Measurements from ENCODE around the gene VAV3. TPM values are rescaled to one million over a fixed set of nuclear protein-coding genes. Genes with fewer than 3 reads are reported as not detected.

The VAV3 gene
- total and polyA plus RNA-seq, 2 of the 8 experiments (the other 6 are each of a cell fraction or from before 2014, with no cell fraction given), result 2.9 to 7.9 TPM

GRCh38 chr1:107609808-107610207 is 355.2 kb downstream of the VAV3 start:
- ChIA-PET CTCF (ENCODE audit: partially characterized antibody) (interaction anchor here (0.5 to 1.0 kb wide), 3 partner anchors 139 to 174 kb away, joined by 3 read pairs; no protein-coding TSS in a partner anchor), POLR2A (ENCODE audit: partially characterized antibody) (interaction anchor here (0.7 kb wide), 1 partner anchor 131 kb away, joined by 3 read pairs; no protein-coding TSS in a partner anchor)
- H3K79me2 ChIP-seq (ENCODE audit: control insufficient read depth in 1 of 2, insufficient read depth in 2 of 2, low read length in 2 of 2), result no peaks in the 10 kb centered on the region

More at GRCh38 chr1:107609808-107610207, 355.2 kb downstream of the VAV3 start:
- no peak overlapping the region for H2BK20ac ChIP-seq (ENCODE audit: low read length)
- FAIRE-seq, result no peak
- no peaks in the 10 kb centered on the region for H3K23me2 ChIP-seq (ENCODE audit: low read depth, low read length)
- H3K27ac ChIP-seq (ENCODE audit: low read depth, low read length), result no peak overlapping the region
- no peaks in the 10 kb centered on the region for H3K79me1 ChIP-seq (ENCODE audit: low read depth, low read length)
- no peak overlapping the region for H2BK120ac ChIP-seq (replicated peaks; ENCODE audit: low read depth, low read length)
- DNase-seq (ENCODE audit: low read depth in 1 of 2, low spot score in 2 of 2), result no peak
- no peak overlapping the region for H2BK5ac ChIP-seq (ENCODE audit: low read depth, low read length)
- H2AFZ ChIP-seq (ENCODE audit: low read length), result no peak overlapping the region
- H2AK5ac ChIP-seq (ENCODE audit: low read depth, low read length), result no peak overlapping the region
- no peak for TF ChIP-seq KDM1A (IDR thresholded peaks at IDR 0.05; ENCODE audit: borderline replicate concordance, low read length)
- no peak overlapping the region for H3K18ac ChIP-seq (ENCODE audit: extremely low read depth, low read length)
- 100% methylated on average over 1 of the region's 1 CpG; no CpG with 5 or more reads in 1 of the 2 experiments for WGBS, 2 experiments (ENCODE audit: extremely low coverage in 1 of 2, insufficient coverage in 1 of 2, insufficient read length in 1 of 2, insufficient replicate concordance in 2 of 2, low coverage in 1 of 2, low lambda C conversion rate in 2 of 2, missing lambda C conversion rate in 1 of 2)
- H4K91ac ChIP-seq (replicated peaks; ENCODE audit: insufficient read length, low read length), result no peak overlapping the region
- no peaks in the 10 kb centered on the region for H4K20me1 ChIP-seq (replicated peaks in 1 of 2; ENCODE audit: control insufficient read depth in 1 of 2, insufficient read depth in 2 of 2, low read length in 2 of 2)
- no peak overlapping the region for H3K14ac ChIP-seq (ENCODE audit: insufficient read length)
- H3K4me1 ChIP-seq (replicated peaks in 1 of 4; ENCODE audit: control insufficient read depth in 3 of 4, insufficient read depth in 4 of 4, low read length in 3 of 4), result no peaks in the 10 kb centered on the region
- no peaks in the 10 kb centered on the region for H3K36me3 ChIP-seq (ENCODE audit: control insufficient read depth in 2 of 4, insufficient read depth in 4 of 4, low read length in 3 of 4)
- no peak overlapping the region for H2BK15ac ChIP-seq (ENCODE audit: low read length)
- no peak overlapping the region for H3K56ac ChIP-seq (replicated peaks; ENCODE audit: insufficient read length, low read depth, low read length)
- H2BK12ac ChIP-seq (ENCODE audit: low read depth, low read length), result no peak overlapping the region
- no peak overlapping the region for H3K23ac ChIP-seq (ENCODE audit: insufficient read length)
- H4K8ac ChIP-seq (ENCODE audit: extremely low read depth, insufficient read depth, low read length), result no peak overlapping the region
- H4K5ac ChIP-seq (ENCODE audit: insufficient read length, low read depth, low read length), result no peak overlapping the region
- no peak overlapping the region for H3K4ac ChIP-seq (replicated peaks; ENCODE audit: insufficient read length, low read depth, low read length)
- no peak overlapping the region for H3K9ac ChIP-seq (replicated peaks in 1 of 4; ENCODE audit: extremely low read depth in 1 of 4, low read depth in 3 of 4, low read length in 3 of 4)
- no peaks in the 10 kb centered on the region for H3K27me3 ChIP-seq (replicated peaks in 1 of 4; ENCODE audit: control insufficient read depth in 3 of 4, extremely low read depth in 1 of 4, insufficient read depth in 3 of 4, low read length in 3 of 4)
- no peaks in the 10 kb centered on the region for H3K9me3 ChIP-seq (ENCODE audit: insufficient read depth in 2 of 2, low read depth in 1 of 2, low read length in 1 of 2)
- H3K4me2 ChIP-seq (ENCODE audit: insufficient read depth in 1 of 2, low read depth in 2 of 2, low read length in 2 of 2), result no peak overlapping the region
- no peak overlapping the region for H3K4me3 ChIP-seq (ENCODE audit: extremely low read depth in 1 of 4, insufficient read depth in 2 of 4, low read depth in 3 of 4, low read length in 4 of 4)
